ACHN (cell line): ENCODE measurements around the gene C1orf167.

ENCODE experiments used
- DNase-seq: peaks from one replicate; pipeline ENCODE4 v3.0.0-alpha.2; 2015
- in situ Hi-C: cut with HindIII; loops from 2 replicates; pipeline ENCODE4 v1.10.0; 2017; ENCODE audit warnings: low sequenced_read_pairs, low pct_ligation_motif_present, low pct_unique_long_range_greater_than_20kb

The C1orf167 gene

DNA sequence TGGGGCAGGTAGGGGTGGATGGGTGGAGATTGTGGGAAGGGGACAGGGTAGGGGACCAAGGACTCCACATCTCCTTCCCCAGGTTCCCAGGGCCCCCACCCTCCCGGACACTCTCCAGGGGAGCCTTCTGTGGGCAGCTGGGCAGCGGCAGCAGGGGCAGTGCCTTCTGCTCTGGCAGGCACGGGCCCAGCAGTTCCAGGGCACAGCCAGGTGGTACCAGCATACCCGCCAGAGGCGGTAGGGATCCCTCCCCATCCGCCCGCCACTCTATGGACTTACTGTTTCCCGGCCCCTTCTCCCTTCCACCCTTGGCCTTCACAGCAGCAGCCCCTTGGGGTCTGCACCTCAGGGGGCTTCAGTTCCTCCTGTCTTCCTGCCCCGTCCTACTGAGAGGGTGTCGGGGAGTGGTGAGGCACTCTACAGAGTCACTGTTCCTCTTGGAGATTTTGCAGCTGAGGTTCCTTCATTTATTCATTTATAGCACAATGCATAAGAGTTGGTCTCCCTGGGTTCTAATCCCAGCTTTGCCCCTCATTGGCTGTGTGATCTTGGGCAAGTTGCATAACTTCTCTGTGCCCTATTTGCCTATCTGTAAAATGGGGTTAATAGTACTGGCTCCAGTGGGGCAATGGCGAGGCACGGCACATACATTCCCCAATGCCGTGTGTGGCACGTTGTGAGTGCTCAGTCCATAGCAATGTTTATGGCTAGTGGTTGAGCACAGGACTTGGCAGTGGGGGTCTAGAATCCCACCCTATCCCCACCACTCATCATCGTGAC, 17.0 kb downstream of the C1orf167 start:
- no peak for DNase-seq
- in situ Hi-C loops = no loop called here

DNA sequence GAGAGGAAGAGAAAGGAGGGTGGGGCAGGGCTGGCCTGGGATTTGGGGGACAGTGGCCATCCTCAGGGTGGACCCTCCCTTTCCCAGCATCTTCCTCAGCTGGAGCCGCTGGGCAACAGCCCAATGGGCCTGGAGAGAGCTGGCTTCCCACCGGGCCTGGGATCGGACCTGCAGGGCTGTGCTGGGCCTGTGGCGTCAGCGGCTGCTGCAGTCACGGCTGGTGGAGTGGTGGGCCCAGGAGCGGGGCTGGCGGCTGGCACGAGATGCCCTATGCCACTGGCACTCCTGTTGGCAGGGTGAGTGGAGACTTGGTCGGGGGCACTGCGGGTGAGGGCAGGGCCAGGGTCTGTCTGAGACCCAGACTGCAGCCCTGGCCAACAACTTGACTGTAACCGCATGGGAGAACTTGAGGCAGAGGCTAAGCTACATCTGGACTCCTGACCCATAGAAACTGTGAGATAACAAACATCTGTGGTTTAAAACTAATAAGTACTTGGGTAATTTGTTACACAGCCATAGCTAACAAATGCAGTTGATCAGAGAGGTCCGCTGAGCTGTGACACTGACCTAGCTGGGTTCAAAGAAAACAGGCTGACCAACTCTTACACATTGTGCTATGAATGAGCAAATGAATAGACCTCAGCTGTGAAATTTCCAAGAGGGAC, 17.9 kb downstream of the C1orf167 start:
- DNase-seq = no peak
- in situ Hi-C loops = no loop called here

- no peak for DNase-seq
- in situ Hi-C loops = no loop called here
Observed at GRCh38 chr1:11780380-11781147, 18.6 kb downstream of the C1orf167 start.

DNA sequence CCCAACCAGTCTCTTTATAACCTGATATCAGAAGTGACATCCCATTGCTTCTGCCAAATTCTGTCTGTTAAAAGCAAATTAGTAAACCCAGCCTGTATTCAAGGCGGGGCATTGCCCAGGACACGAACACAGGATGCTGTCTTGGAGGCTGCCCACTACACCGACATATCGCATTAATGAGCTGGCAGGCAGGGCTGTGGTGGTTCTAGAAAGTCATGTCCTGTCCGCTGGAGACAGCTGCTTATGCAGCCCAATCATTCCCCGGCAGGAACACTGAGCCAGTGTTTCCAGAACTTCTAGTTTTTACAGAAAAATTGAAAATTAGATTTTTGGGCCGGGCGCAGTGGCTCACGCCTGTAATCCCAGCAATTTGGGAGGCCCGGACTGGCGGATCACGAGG, 19.3 kb downstream of the C1orf167 start:
- DNase-seq = no peak
- in situ Hi-C loops = no loop called here

DNA sequence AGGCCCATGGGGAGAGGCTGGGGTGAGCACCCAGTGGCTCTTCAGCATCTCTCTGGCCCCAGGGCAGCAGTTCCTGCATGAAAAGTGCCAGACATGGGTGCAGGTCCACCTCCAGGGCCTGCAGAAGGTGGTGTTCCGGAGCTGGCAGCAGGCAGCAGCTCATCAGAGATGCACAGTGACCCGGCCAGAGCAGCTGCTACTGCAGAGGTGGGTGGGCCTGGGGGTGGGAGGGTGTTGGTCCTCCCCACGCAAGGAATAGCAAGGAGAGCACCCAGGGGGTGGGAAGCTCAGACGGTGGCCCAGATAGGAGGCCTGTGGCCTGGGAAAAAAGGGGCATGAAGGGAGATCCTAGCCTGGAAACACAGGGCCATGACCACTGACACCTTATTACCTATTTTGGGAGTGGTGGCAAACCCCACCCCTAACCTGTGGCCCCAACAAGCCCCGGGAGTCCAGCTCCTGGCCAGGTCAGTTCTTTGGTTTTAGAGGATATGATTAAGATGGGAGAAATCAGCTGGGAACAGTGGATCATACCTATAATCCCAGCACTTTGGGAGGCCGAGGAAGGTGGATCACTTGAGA, 20.2 kb downstream of the C1orf167 start:
- in situ Hi-C loops = no loop called here
- DNase-seq = no peak

- no peak for DNase-seq
- in situ Hi-C loops = no loop called here
Observed at GRCh38 chr1:11783556-11783955, 21.6 kb downstream of the C1orf167 start.

DNA sequence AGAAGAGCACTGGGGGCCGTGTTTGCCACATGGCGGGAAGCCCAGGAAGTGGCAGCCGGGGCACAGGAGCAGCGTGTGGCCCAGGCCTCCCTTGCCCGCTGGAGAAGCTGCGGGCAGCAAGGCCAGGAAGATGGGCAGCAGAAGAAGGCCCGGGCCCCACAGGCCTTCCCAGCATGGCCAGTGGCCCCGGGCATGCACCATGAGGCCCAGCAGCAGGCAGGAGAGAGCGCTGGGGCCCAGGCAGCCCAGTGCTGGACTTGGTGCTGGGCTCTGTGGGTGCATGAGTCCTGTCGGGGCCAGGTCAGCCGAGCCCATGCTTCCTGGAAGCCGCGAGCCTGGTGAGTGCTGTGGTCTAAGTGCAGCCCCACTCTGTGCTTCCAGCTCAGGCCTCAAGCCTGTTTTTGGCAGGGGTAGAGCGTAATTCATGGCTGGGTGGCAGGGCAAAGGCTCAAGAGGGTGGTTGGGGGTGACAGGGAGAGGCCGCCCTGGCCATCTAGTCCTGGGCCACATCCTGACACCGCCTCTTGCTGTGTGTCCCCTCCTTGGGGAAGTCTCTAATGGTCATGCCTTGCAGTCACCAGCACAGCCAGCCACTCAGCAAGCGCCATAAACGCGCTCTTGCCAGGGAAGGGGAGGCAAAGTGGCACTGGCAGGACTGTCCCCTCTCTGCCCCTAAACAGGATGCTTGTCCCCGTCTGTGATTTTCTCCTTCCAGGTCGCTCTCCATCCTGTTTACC, 22.4 kb downstream of the C1orf167 start:
- in situ Hi-C loops = no loop called here
- DNase-seq = no peak

DNA sequence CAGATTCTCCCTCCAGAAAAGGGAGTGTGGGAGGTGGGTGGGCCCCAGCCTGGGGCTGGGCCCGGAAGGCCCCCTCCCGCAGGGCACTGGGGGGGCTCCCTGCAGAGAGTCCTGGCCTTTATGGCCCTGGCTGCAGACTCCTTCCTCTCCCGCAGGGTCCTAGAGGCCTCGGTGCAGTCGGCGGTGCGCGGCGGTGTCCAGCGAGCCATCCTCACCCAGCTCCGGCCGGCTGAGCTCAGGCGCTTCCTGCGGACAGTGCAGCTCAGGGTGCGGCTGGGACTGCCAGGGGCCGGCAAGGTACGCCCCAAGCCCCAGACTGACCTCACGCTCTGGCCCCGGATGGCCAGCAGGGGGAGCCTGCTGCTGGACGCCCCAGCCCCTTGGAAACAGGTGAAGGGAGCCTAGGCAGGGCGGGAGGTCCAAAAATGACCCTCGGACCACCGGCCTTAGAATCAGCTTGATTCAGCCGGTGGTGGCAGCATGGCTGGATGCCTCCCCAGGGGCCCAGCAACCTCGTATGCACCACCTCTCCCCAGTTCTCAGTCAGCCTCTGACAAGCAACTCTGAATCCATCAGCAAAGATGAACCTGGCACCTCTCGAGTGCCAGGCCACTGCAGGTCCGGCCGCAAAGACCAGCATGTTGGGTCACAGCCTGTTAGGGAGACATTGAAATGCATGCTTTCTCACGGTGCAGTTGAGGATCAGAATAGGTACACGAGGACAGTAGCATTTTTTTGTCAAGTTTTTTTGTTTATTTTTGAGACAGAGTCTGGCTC, 23.2 kb downstream of the C1orf167 start:
- in situ Hi-C loops = no loop called here
- peak; percentile 54 for DNase-seq

- in situ Hi-C loops = no loop called here
- no peak for DNase-seq
Observed at GRCh38 chr1:11786168-11786567, 24.2 kb downstream of the C1orf167 start.

DNA sequence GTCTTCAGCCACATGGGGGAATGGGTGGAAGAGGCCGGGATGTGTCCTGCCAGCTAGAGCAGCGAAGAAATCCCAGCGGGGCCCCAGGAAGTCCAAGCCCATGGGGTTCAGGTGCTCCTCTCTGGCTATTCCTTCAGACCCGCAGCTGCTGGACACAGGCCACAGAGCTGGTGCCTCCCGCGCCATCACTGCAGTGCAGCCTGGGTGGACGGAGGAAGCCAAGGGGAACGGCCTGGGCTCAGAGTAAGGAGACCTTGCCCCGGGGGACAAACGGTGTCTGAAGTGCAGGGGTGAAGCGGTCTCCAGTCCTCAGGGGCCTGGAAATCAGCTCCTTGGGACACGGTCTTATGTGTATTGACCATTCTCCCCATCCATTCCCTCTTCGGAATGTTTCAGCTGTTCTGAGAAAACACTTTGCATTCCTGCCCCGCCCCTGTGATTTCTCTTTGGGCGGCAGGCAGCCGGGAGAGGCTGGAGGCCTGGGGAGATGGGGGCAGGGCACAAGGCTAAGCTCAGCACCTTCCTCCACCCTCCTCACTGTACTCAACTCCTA, 25.3 kb downstream of the C1orf167 start:
- in situ Hi-C loops = no loop called here
- DNase-seq = peak; percentile 33

GRCh38 chr1:11787804-11788436, 25.9 kb downstream of the C1orf167 start:
- no peak for DNase-seq
- in situ Hi-C loops = no loop called here

DNA sequence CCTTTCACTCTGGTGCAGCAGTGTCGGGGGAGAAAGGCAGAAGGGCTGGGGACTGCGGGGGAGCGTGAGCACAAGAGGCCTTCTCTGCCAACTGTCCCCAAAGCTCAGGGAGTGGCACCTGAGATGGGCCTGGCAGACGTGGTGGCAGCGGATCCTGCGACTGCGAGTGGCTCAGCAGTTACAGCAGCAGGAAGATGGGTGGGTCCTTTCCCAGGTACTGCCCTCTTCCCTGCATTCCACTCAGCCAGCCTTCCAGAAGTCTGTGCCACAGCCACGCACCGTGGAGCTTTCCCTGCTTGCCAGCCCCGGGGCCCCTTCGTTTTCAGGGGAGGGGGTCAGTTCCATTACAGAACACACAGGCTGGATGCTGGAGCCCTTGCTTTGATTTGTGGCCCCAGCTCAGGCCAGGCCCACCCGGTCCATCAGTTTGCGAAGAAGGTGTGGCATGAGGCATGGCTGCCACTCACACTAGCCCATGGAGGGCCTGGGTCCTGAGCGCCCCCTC, 26.6 kb downstream of the C1orf167 start:
- in situ Hi-C loops = no loop called here
- DNase-seq = no peak

- in situ Hi-C loops = no loop called here
- no peak for DNase-seq
Observed at GRCh38 chr1:11789126-11790067, 27.4 kb downstream of the C1orf167 start.

DNA sequence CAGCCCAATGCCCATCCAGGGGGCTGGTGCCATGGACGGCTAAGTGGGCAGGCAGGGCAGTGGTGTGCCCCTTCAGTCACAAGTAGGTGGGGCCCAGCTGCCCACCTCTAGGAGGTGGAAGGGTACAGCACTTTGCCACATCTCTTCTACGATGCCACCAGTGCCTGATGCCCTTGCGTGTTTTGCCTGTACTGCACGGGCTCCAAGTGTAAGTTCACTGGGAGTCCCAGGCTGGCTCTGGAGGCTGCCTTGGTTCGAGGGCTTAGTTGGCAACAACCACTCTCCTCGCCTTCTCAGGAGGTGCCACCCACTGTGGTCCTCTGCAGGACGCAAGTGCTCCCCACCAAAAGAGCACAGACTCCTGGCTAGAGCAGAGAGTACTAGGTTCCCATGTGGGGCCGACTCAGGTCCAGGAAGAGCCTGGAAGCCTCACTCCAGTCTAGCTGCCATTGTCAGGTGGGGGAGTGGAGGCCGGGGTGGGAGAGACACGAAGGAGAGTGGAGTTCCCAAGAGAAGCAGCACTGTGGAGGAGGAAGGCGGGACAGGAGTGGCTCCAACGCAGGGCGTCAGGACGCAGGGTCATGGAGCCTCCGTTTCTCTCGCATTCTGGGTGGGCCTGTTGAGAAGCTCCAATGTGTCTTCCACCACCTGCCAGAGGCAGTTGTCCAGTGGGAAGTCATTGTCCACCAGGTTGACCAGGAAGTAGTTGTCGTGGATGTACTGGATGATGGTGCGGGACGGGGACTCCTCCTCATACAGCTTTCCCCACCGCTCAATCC, 28.3 kb downstream of the C1orf167 start:
- in situ Hi-C loops = no loop called here
- no peak for DNase-seq
